Measurements from ENCODE around the gene CEP97. TPM values are rescaled to one million over a fixed set of nuclear protein-coding genes. Genes with fewer than 3 reads are reported as not detected.
A peak's percentile ranks its signal among the peaks of the same experiment; 100 is the strongest.

CEP97 gene
- polyA plus RNA-seq, 1 of the 3 experiments (the other 2 are of a cell fraction): 1.3 TPM

DNA sequence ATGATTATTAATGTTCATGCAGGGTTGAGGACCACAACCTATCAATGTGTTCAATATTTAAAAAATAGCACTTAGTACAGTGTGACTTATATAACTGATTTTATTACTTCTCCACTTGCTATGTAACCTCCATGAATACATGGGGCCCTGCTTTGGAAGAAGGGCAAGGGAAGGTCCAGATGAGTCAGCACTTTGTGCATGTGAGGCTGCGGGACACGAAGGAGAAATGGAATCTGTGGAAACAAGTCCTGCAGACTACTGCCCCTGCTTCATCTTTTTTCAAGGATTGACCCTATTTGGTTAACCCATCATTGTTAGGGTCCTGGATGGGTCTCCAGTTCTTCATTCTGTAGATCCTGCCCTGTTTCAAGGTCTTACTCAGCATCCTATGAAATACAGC, 56.2 kb downstream of the CEP97 start (continued):
- TF ChIP-seq, protein P1, sequence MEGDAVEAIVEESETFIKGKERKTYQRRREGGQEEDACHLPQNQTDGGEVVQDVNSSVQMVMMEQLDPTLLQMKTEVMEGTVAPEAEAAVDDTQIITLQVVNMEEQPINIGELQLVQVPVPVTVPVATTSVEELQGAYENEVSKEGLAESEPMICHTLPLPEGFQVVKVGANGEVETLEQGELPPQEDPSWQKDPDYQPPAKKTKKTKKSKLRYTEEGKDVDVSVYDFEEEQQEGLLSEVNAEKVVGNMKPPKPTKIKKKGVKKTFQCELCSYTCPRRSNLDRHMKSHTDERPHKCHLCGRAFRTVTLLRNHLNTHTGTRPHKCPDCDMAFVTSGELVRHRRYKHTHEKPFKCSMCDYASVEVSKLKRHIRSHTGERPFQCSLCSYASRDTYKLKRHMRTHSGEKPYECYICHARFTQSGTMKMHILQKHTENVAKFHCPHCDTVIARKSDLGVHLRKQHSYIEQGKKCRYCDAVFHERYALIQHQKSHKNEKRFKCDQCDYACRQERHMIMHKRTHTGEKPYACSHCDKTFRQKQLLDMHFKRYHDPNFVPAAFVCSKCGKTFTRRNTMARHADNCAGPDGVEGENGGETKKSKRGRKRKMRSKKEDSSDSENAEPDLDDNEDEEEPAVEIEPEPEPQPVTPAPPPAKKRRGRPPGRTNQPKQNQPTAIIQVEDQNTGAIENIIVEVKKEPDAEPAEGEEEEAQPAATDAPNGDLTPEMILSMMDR (IDR thresholded peaks at IDR 0.05): no peak
- TF ChIP-seq POLR2AphosphoS5 (IDR thresholded peaks at IDR 0.05; ENCODE audit: low read depth, low read length) (no peak), IRF3 (IDR thresholded peaks at IDR 0.05; ENCODE audit: low read depth, low read length) (no peak), EP300 (IDR thresholded peaks at IDR 0.05; ENCODE audit: borderline replicate concordance in 1 of 2, low read depth in 1 of 2, low read length in 1 of 2) (no peak)

DNA sequence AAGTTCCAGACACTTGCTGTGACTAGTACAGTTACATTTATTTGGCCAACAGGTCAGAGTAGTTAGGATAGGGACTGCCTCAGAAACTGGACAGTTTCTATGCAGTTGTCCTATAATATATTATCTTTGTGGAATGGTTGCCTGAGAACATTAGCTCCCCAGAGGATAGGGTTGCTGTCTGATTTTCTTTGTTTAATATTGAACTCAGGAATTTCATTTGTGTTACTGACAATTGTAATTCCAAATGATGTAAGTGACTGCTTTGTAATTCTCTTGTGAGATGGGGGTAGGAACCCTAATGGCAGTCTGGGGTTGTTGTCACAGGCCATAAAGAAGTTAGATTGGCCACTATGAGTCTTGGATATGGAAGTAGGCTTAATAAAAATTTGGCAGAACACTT, 56.8 kb downstream of the CEP97 start:
- no peak for DNase-seq
- no peaks in the 10 kb centered on the region for H3K9me2 ChIP-seq
- peak overlapping the region; percentile 79 to 94 for H3K27ac ChIP-seq (ENCODE audit: low read depth in 2 of 2, low read length in 1 of 2)
- H3K79me2 ChIP-seq (ENCODE audit: insufficient read depth): peaks cover 29% of the 10 kb centered on the region
- H2AFZ ChIP-seq (ENCODE audit: low read depth): peak overlapping the region; percentile 19; the same call in 1 of the 2 replicates
- H3K27me3 ChIP-seq (ENCODE audit: insufficient read depth): no peaks in the 10 kb centered on the region
- H3K9me3 ChIP-seq: no peaks in the 10 kb centered on the region
- peak overlapping the region; percentile 73 to 79 for H3K4me3 ChIP-seq (ENCODE audit: low read depth in 2 of 2, low read length in 1 of 2)
- POLR2A ChIA-PET: no interaction called here
- peak overlapping the region; percentile 92 for H3K4me2 ChIP-seq
- CTCF ChIA-PET: interaction anchor here (1.0 to 2.5 kb wide), 4 partner anchors 19 to 56 kb away, joined by 3 to 6 read pairs (median 3); no protein-coding TSS in a partner anchor
- H3K36me3 ChIP-seq (replicated peaks in 1 of 2; ENCODE audit: control insufficient read depth in 1 of 2, insufficient read depth in 2 of 2, low read length in 1 of 2): peaks cover 24 to 29% of the 10 kb centered on the region in 2 experiments
- peaks cover 14% of the 10 kb centered on the region for H3F3A ChIP-seq (replicated peaks; ENCODE audit: insufficient read depth)
- H4K20me1 ChIP-seq (ENCODE audit: insufficient read depth): no peaks in the 10 kb centered on the region
- H3K4me1 ChIP-seq (ENCODE audit: control insufficient read depth in 1 of 2, insufficient read depth in 2 of 2, low read depth in 1 of 2, low read length in 1 of 2): peaks cover 0 to 22% of the 10 kb centered on the region in 2 experiments; a peak in 2 of 4 replicates
- no peak for TF ChIP-seq POLR2AphosphoS5 (IDR thresholded peaks at IDR 0.05; ENCODE audit: low read depth, low read length)
- no peak for TF ChIP-seq RFX5 (IDR thresholded peaks at IDR 0.05; ENCODE audit: low read length)
- no peak for TF ChIP-seq ZBTB33 (IDR thresholded peaks at IDR 0.05; ENCODE audit: borderline replicate concordance, low read depth)
- TF ChIP-seq CHD2 (IDR thresholded peaks at IDR 0.05; ENCODE audit: low read length, partially characterized antibody): no peak
- TF ChIP-seq ELF1 (IDR thresholded peaks at IDR 0.05): no peak
- no peak for TF ChIP-seq MAX (IDR thresholded peaks at IDR 0.05; ENCODE audit: low read depth)
- no peak for TF ChIP-seq EZH2phosphoT487 (IDR thresholded peaks at IDR 0.05; ENCODE audit: borderline replicate concordance, low read depth)
- no peak for TF ChIP-seq RAD21 (IDR thresholded peaks at IDR 0.05; ENCODE audit: low read length)
- no peak for TF ChIP-seq SIN3A (IDR thresholded peaks at IDR 0.05; ENCODE audit: borderline replicate concordance, low read depth, low read length)
- TF ChIP-seq JUND (IDR thresholded peaks at IDR 0.05): no peak
- TF ChIP-seq TEAD4 (IDR thresholded peaks at IDR 0.05; ENCODE audit: borderline replicate concordance, insufficient read depth): no peak
- no peak for TF ChIP-seq IRF3 (IDR thresholded peaks at IDR 0.05; ENCODE audit: low read depth, low read length)
- no peak for TF ChIP-seq FOXM1 (IDR thresholded peaks at IDR 0.05; ENCODE audit: low read depth)
- no peak for TF ChIP-seq FOXJ3 (CRISPR knock-in tag; IDR thresholded peaks at IDR 0.05)
- no peak for TF ChIP-seq USF1 (IDR thresholded peaks at IDR 0.05; ENCODE audit: borderline replicate concordance, low read depth)
- no peak for TF ChIP-seq MXI1 (IDR thresholded peaks at IDR 0.05; ENCODE audit: low read depth, low read length)
- H3K9ac ChIP-seq: peak overlapping the region; percentile 66; the same call in 1 of the 2 replicates
